ENCODE data around the gene KCTD5. TPM values are rescaled to one million over a fixed set of nuclear protein-coding genes. Genes with fewer than 3 reads are reported as not detected.
"Not testable (repeated sequence)": the region's sequence is repeated elsewhere in the genome, so short reads cannot be mapped to it uniquely, and the experiment has no call there.

The KCTD5 gene
- total RNA-seq, 2 experiments from 2014 or later = 27.5 to 30.1 TPM

- H3K27me3 Mint-ChIP-seq = peaks cover 12% of the 10 kb centered on the region
- H3K9me3 Mint-ChIP-seq = no peaks in the 10 kb centered on the region
- peak overlapping the region; percentile 83 for H3K4me3 Mint-ChIP-seq
- peak overlapping the region; percentile 87 for H3K27ac Mint-ChIP-seq
- DNase-seq = peak; percentile 93
- no peaks in the 10 kb centered on the region for H3K36me3 Mint-ChIP-seq
- peaks cover 11% of the 10 kb centered on the region for H3K4me1 Mint-ChIP-seq
- POLR2A ChIA-PET = no interaction called here
- ATAC-seq (ENCODE audit: low read depth) = peak; percentile 91
These were observed 38.7 kb downstream of the KCTD5 start for GRCh38 chr16:2720719-2721633.

GRCh38 chr16:2721634-2722173 lies 39.4 kb downstream of the KCTD5 start:
- not testable (repeated sequence) for ATAC-seq (ENCODE audit: low read depth); DNase-seq; H3K36me3 Mint-ChIP-seq; H3K9me3 Mint-ChIP-seq; H3K4me1 Mint-ChIP-seq
- POLR2A ChIA-PET = interaction anchor here (0.7 kb wide), 1 partner anchor 206 kb away, joined by 6 read pairs; no protein-coding TSS in a partner anchor
- Mint-ChIP-seq H3K27me3 (peaks cover 12% of the 10 kb centered on the region), H3K4me3 (peak overlapping the region; percentile 73), H3K27ac (peak overlapping the region; percentile 56)

- H3K27me3 Mint-ChIP-seq = peaks cover 12% of the 10 kb centered on the region
- DNase-seq (no peak), ATAC-seq (ENCODE audit: low read depth) (no peak)
- POLR2A ChIA-PET = no interaction called here
- H3K27ac Mint-ChIP-seq = no peak overlapping the region
- H3K4me3 Mint-ChIP-seq = no peak overlapping the region
- peaks cover 2% of the 10 kb centered on the region for H3K4me1 Mint-ChIP-seq
- no peaks in the 10 kb centered on the region for H3K36me3 Mint-ChIP-seq
- no peaks in the 10 kb centered on the region for H3K9me3 Mint-ChIP-seq
These were observed 41.9 kb downstream of the KCTD5 start for GRCh38 chr16:2724088-2724676.

GRCh38 chr16:2724816-2725348 lies 42.6 kb downstream of the KCTD5 start:
- Mint-ChIP-seq H3K9me3 (no peaks in the 10 kb centered on the region), H3K4me1 (peaks cover 2% of the 10 kb centered on the region), H3K27ac (no peak overlapping the region), H3K36me3 (no peaks in the 10 kb centered on the region), H3K27me3 (peaks cover 12% of the 10 kb centered on the region), H3K4me3 (no peak overlapping the region)
- POLR2A ChIA-PET = no interaction called here
- DNase-seq (no peak), ATAC-seq (ENCODE audit: low read depth) (no peak)

GRCh38 chr16:2726923-2727322 lies 44.6 kb downstream of the KCTD5 start:
- H3K27ac Mint-ChIP-seq = no peak overlapping the region
- no peak for ATAC-seq (ENCODE audit: low read depth)
- H3K36me3 Mint-ChIP-seq = no peaks in the 10 kb centered on the region
- no peak for DNase-seq
- peaks cover 17% of the 10 kb centered on the region for H3K27me3 Mint-ChIP-seq
- peaks cover 2% of the 10 kb centered on the region for H3K4me1 Mint-ChIP-seq
- H3K9me3 Mint-ChIP-seq = no peaks in the 10 kb centered on the region
- POLR2A ChIA-PET = no interaction called here
- H3K4me3 Mint-ChIP-seq = no peak overlapping the region

GRCh38 chr16:2728034-2728433 lies 45.7 kb downstream of the KCTD5 start:
- POLR2A ChIA-PET = interaction anchor here (0.7 to 1.4 kb wide), 2 partner anchors 9 to 18 kb away, joined by 3 to 4 read pairs; no protein-coding TSS in a partner anchor
- Mint-ChIP-seq H3K27me3 (peaks cover 18% of the 10 kb centered on the region), H3K9me3 (no peaks in the 10 kb centered on the region), H3K4me1 (no peaks in the 10 kb centered on the region), H3K4me3 (no peak overlapping the region), H3K27ac (no peak overlapping the region), H3K36me3 (no peaks in the 10 kb centered on the region)
- DNase-seq (no peak), ATAC-seq (ENCODE audit: low read depth) (no peak)

- H3K36me3 Mint-ChIP-seq = no peaks in the 10 kb centered on the region
- POLR2A ChIA-PET = no interaction called here
- H3K4me3 Mint-ChIP-seq = no peak overlapping the region
- H3K9me3 Mint-ChIP-seq = no peaks in the 10 kb centered on the region
- H3K4me1 Mint-ChIP-seq = peaks cover 5% of the 10 kb centered on the region
- ATAC-seq (ENCODE audit: low read depth) (no peak), DNase-seq (no peak)
- peaks cover 8% of the 10 kb centered on the region for H3K27me3 Mint-ChIP-seq
- H3K27ac Mint-ChIP-seq = no peak overlapping the region
These were observed 52.7 kb downstream of the KCTD5 start for GRCh38 chr16:2734844-2735515.

- no peaks in the 10 kb centered on the region for H3K36me3 Mint-ChIP-seq
- no peak overlapping the region for H3K27ac Mint-ChIP-seq
These were observed 54.3 kb downstream of the KCTD5 start for GRCh38 chr16:2736476-2737237.

GRCh38 chr16:2737238-2737605 lies 54.9 kb downstream of the KCTD5 start:
- Mint-ChIP-seq H3K4me1 (peaks cover 10% of the 10 kb centered on the region), H3K36me3 (no peaks in the 10 kb centered on the region), H3K27me3 (peaks cover 2% of the 10 kb centered on the region), H3K9me3 (no peaks in the 10 kb centered on the region), H3K27ac (no peak overlapping the region), H3K4me3 (no peak overlapping the region)
- ATAC-seq (ENCODE audit: low read depth) (no peak), DNase-seq (no peak)
- POLR2A ChIA-PET = interaction anchor here (1.0 kb wide), 1 partner anchor 9 kb away, joined by 3 read pairs; no protein-coding TSS in a partner anchor

More at GRCh38 chr16:2736476-2737237, 54.3 kb downstream of the KCTD5 start:
- POLR2A ChIA-PET = interaction anchor here (1.0 kb wide), 1 partner anchor 9 kb away, joined by 3 read pairs; no protein-coding TSS in a partner anchor
- peaks cover 6% of the 10 kb centered on the region for H3K27me3 Mint-ChIP-seq
- no peak overlapping the region for H3K4me3 Mint-ChIP-seq
- H3K4me1 Mint-ChIP-seq = peaks cover 10% of the 10 kb centered on the region
- ATAC-seq (ENCODE audit: low read depth) (no peak), DNase-seq (no peak)
- H3K9me3 Mint-ChIP-seq = no peaks in the 10 kb centered on the region

GRCh38 chr16:2737895-2738418 lies 55.6 kb downstream of the KCTD5 start:
- Mint-ChIP-seq H3K36me3 (no peaks in the 10 kb centered on the region), H3K4me3 (no peak overlapping the region), H3K27ac (no peak overlapping the region), H3K9me3 (no peaks in the 10 kb centered on the region), H3K27me3 (peaks cover 2% of the 10 kb centered on the region), H3K4me1 (peaks cover 10% of the 10 kb centered on the region)
- POLR2A ChIA-PET = no interaction called here
- DNase-seq = no peak
- no peak for ATAC-seq (ENCODE audit: low read depth)

GRCh38 chr16:2738615-2739014 lies 56.3 kb downstream of the KCTD5 start:
- H3K4me3 Mint-ChIP-seq = no peak overlapping the region
- H3K36me3 Mint-ChIP-seq = no peaks in the 10 kb centered on the region
- peaks cover 10% of the 10 kb centered on the region for H3K4me1 Mint-ChIP-seq
- DNase-seq (no peak), ATAC-seq (ENCODE audit: low read depth) (no peak)
- H3K9me3 Mint-ChIP-seq = no peaks in the 10 kb centered on the region
- peaks cover 2% of the 10 kb centered on the region for H3K27me3 Mint-ChIP-seq
- POLR2A ChIA-PET = interaction anchor here (2.3 kb wide), 1 partner anchor 14 kb away, joined by 12 read pairs; the partner anchor contains the start of gene SRRM2
- peak overlapping the region; percentile 48 for H3K27ac Mint-ChIP-seq

All from activated naive CD8-positive, alpha-beta T cell treated with anti-CD3 and anti-CD28 coated beads, Interleukin-2, amount 10 ng/mL, durations not matched to agents 7 days and 5 days (primary cell).